GM12873 (cell line): Measurements from ENCODE around the gene SETD1A.

Experiments
- CTCF ChIP-seq: IDR thresholded peaks from 2 replicates; pipeline ENCODE4 v1.5.1; 2012; ENCODE audit warnings: low read depth, mild to moderate bottlenecking, moderate library complexity, low read length, control low read depth; ENCODE audit not compliant: insufficient read depth; ENCODE audit errors: missing control alignments

The SETD1A gene

DNA sequence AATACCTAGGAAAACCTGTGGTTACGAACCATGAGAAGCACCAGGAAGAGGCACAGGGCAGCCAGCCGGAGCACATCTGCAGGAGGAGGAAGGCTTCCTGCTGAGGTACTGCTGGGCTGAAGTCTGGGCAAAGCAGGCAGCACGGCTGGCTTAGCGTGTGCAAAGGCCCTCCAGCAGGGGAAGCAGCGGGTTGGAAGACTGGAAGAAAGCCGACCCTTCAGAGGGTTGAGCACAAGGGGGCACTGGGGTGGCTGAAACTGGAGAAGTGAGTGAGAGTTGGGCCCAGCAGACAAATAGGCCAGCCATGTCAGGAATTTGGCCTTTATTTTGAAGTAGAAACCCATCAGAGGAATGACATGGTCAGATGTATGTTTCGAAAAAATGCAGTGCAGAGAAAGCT is 15.3 kb downstream of the SETD1A start:
- TF ChIP-seq CTCF = no peak

- TF ChIP-seq CTCF = no peak
Observed at GRCh38 chr16:30974348-30974747, 16.8 kb downstream of the SETD1A start.

GRCh38 chr16:30976486-30976885 is 18.9 kb downstream of the SETD1A start:
- no peak for TF ChIP-seq CTCF

DNA sequence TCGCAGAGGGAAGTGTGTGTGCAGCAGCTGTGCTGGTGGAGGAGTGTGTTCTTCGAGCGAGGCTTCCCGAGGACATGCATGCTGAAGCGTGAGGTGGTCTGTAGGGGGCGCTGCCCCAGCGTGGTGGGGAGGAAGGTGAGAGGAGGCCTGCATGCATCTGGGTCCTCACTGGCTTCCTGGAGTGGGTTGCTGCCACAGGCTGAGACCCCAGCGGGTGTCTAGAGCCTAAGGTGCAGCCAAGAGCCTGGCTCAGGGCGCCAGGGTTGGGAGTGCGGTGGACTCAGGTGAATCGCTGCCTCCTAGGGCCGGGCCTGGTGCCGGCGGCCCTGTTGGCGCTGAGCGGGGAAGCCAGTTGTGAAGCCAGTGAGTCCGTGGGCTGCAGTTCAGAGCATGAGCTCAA is 19.9 kb downstream of the SETD1A start:
- TF ChIP-seq CTCF = peak; percentile 57

GRCh38 chr16:30979170-30980022 is 21.8 kb downstream of the SETD1A start:
- TF ChIP-seq CTCF = no peak

DNA sequence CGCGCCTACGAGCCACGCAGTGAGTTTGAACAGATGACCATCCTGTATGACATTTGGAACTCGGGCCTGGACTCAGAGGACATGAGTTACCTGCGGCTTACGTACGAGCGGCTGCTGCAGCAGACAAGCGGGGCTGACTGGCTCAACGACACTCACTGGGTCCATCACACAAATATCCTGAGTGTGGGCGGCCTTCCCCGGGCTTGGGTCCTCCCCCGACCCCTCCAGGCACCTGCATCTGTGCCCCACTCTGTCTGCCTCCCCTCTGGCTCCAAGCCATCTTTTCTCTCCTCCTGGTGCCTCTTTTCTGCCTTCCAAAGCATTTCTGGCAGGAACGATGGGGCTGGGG is 22.4 kb downstream of the SETD1A start:
- TF ChIP-seq CTCF = no peak

GRCh38 chr16:30980434-30980833 is 22.9 kb downstream of the SETD1A start:
- TF ChIP-seq CTCF = no peak
